GM12891 (cell line): ENCODE results near the gene SPOCK1.

Experiments
- PAX5 ChIP-seq: IDR thresholded peaks from 2 replicates; pipeline ENCODE4 v1.6.1; 2011; ENCODE audit warnings: low read length, moderate library complexity, mild to moderate bottlenecking; ENCODE audit not compliant: insufficient read depth, severe bottlenecking
- POLR2A ChIP-seq: IDR thresholded peaks from 2 replicates; pipeline ENCODE4 v1.6.1; 2011; ENCODE audit warnings: low read depth, low read length, control low read depth
- POLR2AphosphoS5 ChIP-seq: IDR thresholded peaks from 2 replicates; pipeline ENCODE4 v1.6.1; 2011; ENCODE audit warnings: low read depth, low read length, control low read depth
- SPI1 ChIP-seq: IDR thresholded peaks from 2 replicates; pipeline ENCODE4 v1.6.1; 2011; ENCODE audit warnings: low read depth, low read length, control low read depth
- TAF1 ChIP-seq: IDR thresholded peaks from 2 replicates; pipeline ENCODE4 v1.6.1; 2011; ENCODE audit warnings: low read depth, low read length, control low read depth

DNA sequence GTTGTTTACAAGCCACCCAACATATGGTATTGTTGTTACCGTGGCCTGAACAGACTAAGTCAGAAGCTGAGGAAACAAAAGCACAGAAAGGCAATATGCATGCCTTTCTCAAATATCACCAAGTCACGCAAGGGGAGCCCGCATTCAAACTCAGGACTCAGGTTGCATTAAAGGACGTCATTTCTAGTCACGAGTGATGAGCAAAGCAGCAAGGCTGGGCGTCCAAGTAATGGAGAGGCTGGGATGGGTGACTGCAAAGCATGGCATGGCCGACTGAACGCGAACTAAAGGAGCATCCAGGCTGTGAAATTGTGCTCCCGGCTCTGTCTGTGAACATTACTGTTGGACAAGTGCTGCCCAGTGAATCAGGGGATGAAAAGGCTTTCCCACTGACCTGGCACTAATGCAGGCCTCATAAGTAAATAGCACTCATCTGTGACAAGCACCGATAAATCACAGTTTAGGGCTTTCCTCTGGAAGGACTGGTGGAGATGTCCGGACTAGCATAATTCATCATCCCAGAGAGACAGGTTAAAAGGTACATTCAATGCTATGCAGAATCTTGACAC is 202.8 kb downstream of the SPOCK1 start:
- TF ChIP-seq POLR2A, result no peak
- TF ChIP-seq POLR2AphosphoS5, result no peak
- TF ChIP-seq SPI1, result no peak
- no peak for TF ChIP-seq TAF1
- no peak for TF ChIP-seq PAX5
